SIG-M5 (cell line): Measurements from ENCODE around the gene MAPK12.
"Not testable (repeated sequence)": the region's sequence is repeated elsewhere in the genome, so short reads cannot be mapped to it uniquely, and the experiment has no call there.

Experiments
- DNase-seq: peaks from one replicate; lab custom pipeline; 2025; lab: John Stamatoyannopoulos, UW

The MAPK12 gene

DNA sequence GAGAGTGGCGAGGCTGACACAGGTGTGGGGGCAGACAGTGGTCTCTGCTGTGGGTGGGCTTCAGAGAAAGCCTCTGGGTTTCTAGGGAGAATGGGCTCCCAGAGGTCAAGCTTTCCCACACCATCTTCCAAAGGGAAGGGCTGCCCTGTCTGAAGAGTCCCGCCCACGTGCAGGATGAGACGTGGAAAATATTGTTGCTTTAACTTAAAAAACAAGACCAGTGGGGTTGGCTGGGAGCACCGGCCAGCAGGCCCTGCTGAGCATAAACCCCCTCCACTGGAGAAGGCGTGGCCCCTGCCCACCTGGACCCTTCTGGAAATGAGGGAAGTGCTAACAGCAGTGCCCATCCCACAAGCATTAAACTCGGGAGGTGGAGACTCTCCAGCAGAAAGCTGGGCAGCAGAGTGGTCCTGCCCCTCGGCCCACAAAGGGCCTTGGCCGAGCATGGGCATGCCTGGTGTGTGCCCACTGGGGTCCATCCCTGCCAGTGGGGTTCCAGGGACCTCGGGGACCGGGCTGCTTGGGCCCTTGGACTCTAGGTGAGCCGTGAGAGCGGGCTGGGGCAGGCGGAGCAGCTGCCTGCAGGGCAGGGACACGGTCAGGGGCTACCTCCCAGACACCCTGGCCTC is 45.3 kb downstream of the MAPK12 start:
- no peak for DNase-seq

DNA sequence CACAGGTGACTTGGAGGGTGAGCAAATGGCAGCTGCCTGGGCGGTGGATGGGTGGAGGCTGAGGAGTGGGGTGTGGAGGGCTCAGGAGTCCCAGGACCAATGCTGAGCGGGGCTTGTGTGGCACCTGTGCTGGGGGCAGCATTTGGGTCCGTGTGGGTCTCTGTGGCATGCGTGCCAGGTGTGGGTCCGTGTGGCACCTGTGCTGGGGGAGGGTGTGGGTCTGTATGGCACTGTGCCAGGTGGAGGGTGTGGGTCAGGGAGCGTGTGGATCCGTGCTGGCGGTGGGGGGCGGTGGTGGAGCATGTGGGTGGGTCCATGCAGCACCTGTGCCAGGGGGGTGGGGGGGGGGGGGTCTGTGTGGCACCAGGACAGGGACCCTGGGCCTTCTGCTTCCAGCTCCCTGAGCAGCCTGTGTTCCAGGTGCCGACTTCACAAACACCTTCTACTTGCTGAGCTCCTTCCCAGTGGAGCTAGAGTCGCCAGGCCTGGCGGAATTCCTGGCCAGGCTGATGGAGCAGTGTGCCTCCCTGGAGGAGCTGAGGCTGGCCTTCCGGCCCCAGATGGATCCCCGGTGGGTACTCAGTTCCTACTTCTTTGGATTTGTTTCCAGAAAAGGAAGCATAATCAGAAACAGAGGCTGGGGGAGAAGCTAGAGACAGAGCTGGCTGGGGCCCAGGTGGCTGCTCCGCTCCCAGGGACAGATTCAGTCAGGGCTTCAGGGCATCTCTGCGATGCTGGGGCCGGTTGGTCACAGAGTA is 46.0 kb downstream of the MAPK12 start:
- no peak for DNase-seq

DNA sequence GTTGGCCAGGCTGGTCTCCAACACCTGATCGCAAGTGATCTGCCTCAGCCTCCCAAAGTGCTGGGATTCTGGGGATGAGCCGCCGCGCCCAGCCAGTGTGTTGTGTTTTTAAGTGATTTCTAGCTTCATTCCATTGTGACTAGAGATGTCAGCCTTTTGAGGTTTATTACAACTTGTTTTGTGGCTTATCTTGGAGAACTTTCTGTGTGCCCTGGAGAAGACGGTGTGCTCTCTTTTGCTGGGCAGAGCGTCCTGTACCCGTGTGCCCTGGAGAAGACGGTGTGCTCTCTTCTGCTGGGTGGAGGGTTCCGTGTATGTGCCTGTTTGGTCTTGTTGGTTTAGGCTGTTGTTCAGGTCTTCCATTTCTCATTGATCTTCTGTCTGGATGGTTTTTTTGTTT is 48.2 kb downstream of the MAPK12 start:
- DNase-seq = no peak

DNA sequence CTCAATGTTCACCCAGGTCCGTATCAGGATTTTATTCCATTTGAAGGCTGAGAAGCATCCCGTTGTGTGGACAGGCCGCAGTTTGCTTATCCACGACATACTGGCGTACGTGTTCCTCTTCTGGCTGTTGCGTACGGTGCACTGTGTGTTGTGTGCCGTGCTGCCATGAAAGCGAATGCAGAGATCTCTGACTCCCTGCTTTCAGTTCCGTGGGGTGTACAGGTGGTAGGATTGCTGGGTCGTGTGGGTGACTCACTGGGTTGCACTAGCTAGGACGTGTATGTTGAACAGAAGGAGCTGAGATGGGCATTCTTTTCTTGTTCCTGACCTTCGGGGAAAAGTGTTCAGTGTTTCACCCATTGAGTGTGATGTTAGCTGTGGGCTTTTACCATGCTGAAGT is 50.3 kb downstream of the MAPK12 start:
- no peak for DNase-seq

DNA sequence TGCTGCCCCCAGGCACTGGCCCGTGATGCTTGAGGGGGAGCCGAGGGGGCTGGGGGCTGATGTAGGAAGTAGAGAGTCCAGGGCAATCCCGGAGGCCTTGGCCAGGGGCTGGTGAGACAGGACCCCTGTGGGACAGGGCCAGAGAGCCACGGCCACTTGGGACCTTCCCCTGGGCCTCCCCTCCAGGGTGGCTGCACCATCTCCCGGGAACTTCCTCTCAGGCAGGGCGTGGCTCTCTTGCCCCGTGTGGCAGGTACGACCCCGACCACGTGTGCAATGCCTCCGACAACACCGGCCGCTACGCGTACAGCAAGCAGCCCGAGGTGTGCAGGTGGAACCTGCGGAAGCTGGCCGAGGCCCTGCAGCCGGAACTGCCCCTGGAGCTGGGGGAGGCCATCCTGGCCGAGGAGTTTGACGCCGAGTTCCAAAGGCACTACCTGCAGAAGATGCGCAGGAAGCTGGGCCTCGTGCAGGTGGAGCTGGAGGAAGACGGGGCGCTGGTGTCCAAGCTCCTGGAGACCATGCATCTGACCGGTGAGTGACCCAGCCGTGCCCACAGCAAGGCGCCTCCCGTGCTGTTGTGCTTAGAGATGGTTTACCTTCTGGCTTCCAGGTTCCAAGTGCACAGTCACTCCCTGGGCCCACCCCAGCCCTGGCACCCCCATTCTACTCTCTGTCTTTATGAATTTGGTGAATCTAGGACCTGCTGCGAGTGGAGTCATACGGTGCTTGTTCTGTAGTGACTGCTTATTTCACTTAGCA is 50.9 kb downstream of the MAPK12 start:
- DNase-seq = no peak

DNA sequence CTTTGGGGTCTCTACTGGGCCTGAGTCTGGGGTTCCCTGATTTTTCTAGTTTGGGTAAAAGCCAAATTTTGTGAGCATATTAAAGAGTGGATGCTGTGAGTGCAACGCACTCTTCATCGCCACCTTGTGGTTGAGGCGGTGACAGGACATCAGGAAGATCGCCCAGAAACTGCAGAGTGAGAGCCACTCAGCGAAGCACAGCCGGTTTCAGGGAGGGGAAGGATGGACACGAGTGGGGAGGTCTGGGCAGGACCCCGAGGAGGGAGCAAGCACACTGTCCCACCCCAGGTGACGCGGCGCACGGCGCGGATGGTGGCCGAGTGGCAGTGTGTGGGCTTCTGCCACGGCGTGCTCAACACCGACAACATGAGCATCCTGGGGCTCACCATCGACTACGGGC is 51.6 kb downstream of the MAPK12 start:
- DNase-seq = no peak

DNA sequence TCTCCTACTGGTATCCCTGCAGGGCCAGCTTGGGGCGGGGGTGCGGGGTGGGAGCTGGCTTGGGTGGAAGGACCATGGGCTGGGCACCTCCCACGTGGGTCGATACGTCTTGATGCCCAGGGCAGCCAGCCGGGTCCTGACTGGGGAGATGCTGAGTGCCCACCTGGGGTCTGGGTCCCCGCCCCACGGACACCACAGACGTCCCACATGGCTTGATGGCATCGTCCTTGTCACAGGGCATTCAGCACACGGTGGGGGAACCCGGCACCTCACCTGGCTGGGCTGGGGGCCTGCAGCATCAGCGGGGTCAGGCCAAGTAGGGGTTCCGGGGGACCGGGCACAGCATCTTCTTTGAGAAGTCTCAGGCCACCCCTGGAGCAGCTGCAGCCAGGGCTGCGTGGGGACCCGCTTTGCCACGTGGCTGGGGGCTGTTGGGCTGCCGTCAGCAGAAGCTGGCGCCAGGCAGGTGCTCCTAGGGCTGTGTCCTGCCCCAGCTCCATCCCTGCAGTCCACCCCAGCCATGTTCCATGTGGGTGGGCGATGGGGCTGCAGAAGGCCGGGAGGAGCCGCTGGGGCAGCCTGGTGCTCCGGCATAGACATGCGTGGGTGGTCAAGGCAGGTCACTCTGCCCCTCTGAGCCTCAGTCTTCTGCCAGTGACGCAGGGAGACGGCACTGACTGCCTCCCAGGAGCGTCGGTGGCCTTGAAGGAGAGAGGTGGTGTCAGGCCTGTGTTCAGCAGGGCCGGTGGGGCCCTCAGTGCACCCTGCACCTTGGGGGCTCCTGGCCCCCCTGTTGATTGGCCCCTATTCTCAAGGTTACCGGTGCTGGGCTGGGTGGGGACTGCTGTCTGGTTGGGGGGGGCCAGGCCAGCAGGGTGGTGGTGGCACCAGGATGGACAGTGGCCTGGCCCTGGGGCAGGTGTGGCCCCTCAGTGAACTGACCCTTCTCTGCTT is 52.3 kb downstream of the MAPK12 start:
- DNase-seq = no peak

DNA sequence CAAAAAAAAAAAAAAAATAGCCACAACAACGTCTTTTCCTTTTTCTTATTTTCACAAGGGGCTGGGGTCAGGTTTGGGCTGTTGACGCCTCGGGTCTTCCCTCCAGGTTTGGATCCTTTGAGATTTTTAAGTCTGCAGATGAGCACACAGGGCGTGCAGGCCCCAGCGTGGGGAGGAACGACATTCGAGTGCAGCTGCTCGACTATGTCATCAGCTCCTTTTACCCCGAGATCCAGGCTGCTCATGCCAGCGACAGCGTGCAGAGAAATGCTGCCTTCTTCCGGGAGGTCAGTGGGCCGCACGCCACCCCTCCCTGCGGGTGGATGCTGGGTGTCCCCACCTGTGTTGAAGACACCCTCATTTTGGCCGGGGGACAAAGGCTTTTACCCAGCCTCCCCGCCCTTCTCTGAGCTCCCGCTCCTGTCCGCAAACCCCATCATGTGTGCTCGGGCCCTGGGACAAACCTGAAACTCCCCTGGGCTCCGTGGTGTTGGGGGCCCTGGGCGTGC is 53.0 kb downstream of the MAPK12 start:
- DNase-seq = no peak

DNA sequence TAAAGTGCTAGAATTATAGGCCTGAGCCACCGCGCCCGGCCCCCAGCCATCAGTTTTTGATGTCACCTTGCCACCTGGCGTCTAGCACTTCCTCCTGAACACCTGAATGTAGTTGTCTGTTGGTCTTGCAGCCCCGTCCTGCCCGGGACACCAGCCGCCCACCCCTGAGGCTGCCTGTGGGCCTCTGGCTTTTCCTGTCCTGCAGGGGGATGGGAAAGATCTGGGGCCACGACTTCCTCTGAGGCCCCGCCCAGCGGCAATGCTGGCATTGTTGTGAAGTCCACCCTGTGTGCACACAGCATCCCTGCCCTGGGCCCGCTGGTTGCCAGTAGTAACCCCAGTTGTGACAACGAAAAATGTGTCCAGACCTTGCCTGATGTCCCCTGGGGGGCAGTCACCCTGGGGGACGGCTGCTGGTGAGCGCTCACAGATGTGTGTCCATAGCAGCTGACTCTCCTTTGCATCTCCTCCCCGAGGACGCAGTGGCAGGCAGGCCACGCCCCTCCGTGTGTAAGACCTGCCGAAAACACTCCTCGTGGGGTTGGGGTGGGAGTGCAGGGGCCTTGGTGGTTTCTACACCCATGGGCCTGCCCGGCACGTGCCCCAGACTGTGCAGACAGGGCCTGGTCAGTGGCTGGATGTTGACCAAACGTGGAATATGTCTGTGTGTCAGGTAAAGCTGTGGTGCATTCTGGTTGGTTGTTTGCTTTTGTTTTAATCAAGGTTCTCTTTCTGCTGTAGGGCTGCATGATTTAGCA is 53.9 kb downstream of the MAPK12 start:
- no peak for DNase-seq

DNA sequence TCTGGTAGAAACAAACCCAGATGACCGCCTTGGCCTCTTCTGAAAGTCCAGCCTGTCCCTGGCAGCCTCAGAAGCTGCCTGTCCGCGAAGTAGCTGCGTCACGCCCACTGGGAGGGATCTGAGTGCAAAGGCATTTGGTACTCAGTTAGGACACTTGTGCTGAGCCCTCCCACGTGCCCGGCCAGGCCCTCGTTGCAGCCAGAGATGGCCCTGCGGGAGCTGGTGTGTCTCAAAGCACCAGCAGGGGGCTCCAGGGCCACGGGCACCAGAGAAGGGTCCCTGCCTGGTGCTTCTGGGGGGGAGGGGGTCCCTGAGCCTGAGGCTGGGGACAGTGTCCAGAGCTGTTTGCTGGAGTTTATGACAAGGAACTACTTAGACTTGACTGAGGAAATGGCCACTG is 54.9 kb downstream of the MAPK12 start:
- no peak for DNase-seq

DNA sequence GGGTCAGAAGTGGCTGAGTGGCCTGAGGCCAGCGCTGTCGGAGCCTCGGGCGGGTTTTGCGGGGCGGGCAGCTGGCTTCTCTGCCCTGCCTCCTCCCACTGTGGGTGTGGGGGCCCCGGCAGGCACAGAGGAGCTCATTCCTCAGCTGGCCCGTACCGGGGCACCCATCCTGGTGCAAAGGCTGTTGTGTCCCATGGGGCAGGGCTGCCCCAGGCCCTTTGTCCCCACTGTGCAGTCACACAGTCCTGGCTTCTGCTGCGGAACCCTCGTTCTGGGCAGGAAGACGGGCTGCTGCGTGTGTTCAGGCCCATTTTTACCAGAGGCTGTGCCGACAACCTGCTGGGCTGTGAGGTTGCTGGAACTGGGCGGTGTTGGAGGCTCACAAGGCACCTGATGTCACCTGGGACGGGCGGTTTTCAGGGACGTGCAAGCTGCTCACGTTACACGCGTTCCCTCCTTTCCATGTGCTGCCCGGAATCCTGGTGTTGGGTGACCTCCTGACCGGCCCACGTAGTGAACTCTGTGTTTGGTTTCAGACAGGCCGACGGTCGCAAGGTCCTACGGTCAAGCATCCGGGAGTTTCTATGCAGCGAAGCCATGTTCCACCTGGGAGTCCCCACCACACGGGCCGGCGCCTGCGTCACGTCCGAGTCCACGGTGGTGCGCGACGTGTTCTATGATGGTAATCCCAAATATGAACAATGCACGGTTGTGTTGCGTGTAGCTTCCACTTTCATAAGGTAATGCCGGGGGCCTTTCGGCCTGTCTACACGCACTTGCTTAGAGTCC is 55.5 kb downstream of the MAPK12 start:
- DNase-seq = no peak

DNA sequence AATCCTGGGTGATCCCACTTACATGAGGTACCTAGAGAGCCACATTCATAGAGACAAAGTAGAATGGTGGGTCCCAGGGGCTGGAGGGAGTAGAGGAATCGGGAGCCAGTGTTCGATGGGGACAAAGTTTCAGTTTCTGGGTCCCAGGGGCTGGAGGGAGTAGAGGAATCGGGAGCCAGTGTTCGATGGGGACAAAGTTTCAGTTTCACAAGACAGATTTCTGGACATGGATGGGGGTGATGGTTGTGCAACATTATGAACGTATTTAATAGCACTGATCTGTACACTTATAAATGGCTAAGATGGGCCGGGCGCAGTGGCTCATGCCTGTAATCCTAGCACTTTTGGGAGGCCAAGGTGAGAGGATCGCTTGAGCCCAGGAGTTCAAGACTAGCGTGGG is 56.5 kb downstream of the MAPK12 start:
- not testable (repeated sequence) for DNase-seq

DNA sequence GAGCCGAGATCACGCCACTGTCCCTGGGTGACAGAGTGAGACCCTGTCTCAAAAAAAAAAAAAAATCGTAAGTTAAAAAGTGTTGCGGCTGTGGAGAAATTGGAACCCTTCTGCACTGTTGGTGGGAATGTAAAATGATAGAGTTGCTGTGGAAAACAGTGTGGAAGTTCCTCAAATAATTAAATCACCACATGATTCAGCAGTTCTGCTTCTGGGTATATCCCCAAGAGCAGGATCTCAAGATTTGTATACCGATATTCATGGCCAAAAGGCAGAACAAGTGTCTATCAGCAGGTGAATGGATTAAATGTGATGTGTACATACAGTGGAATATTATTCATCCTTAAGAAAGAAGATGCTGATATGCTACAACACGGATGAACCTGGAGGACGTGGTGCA is 56.9 kb downstream of the MAPK12 start:
- no peak for DNase-seq

DNA sequence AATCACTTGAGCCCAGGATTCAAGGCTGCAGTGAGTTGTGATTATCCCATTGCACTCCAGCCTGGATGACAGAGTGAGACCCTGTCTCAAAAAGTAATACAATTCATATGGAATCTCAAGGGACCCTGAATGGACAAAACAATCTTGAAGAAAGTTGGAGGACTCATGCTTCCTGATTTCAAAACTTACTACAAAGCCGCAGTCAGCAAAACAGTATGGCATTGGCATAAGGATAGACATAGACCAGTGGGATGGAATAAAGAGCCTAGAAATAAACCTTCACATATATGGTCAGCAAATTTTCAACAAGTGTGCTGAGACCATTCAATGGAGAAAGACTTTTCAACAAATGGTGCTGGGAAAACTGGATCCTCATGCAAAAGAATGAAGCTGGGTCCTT is 58.2 kb downstream of the MAPK12 start:
- DNase-seq = no peak
